ENCODE data around the gene ERAP2.
"Not testable (repeated sequence)": the region's sequence is repeated elsewhere in the genome, so short reads cannot be mapped to it uniquely, and the experiment has no call there.

The ERAP2 gene

DNA sequence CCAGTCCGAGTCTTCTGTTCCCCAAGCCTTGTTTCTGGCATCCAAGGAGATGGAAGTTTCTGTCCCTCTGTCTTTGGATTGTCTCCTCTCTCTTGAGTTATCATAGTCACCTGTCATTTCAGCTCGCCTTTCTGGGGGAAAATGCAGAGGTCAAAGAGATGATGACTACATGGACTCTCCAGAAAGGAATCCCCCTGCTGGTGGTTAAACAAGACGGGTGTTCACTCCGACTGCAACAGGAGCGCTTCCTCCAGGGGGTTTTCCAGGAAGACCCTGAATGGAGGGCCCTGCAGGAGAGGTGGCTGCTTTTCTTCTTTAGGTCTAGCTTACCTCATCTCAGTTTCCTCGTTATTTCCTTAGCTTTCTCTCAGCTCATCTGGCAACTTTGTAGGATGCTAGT, 25.1 kb downstream of the ERAP2 start:
- no peak for DNase-seq (ENCODE audit: low read depth)

DNA sequence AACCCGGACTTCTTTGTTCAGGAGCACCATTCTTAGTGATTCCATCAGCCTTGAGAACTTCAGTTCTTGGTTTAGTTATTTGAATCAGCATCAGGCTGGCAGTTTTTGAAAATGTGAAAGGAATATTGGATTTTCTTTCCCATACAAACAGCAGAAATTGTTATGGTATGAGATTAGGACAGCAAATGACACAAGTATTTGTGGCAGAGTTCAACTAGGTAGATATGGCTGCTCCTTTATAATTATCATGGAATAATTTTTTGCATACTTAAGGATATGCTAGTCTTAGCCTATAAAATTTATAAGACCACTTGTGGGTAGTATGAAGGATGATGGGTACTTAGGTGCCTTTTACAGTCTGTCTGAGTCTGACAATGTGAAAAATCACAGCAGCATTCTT, 25.5 kb downstream of the ERAP2 start:
- no peak for DNase-seq (ENCODE audit: low read depth)

DNA sequence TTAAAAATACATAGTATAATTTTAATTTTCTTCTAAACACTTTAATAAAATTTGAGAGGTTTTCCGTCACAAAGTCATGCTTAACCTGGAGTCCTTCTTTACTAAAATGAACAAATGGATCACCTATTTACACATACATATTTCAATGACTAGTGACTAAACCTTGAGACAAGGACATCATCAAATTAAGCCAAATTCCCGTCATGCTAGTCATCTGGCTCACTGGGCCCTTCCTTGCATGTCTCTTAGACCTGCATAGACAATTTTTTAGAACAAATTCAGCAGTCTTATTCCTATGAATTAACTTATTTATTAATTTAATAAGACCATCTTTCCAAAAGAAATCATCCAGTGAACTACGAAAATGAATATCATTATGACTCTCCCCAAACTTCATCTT, 26.6 kb downstream of the ERAP2 start:
- no peak for DNase-seq (ENCODE audit: low read depth)

DNA sequence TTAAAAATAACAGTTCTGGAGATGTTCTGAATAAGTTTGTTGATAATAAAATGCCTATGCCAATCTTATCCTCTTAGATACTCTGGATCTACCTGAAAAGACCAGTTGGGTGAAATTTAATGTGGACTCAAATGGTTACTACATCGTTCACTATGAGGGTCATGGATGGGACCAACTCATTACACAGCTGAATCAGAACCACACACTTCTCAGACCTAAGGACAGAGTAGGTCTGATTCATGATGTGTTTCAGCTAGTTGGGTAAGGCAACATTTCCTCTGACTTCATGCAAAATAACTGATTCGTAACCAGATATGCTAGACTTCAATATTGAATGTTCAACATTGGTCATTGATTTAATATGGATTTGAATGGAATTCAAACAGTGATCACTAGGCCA, 27.0 kb downstream of the ERAP2 start:
- no peak for DNase-seq (ENCODE audit: low read depth)

DNA sequence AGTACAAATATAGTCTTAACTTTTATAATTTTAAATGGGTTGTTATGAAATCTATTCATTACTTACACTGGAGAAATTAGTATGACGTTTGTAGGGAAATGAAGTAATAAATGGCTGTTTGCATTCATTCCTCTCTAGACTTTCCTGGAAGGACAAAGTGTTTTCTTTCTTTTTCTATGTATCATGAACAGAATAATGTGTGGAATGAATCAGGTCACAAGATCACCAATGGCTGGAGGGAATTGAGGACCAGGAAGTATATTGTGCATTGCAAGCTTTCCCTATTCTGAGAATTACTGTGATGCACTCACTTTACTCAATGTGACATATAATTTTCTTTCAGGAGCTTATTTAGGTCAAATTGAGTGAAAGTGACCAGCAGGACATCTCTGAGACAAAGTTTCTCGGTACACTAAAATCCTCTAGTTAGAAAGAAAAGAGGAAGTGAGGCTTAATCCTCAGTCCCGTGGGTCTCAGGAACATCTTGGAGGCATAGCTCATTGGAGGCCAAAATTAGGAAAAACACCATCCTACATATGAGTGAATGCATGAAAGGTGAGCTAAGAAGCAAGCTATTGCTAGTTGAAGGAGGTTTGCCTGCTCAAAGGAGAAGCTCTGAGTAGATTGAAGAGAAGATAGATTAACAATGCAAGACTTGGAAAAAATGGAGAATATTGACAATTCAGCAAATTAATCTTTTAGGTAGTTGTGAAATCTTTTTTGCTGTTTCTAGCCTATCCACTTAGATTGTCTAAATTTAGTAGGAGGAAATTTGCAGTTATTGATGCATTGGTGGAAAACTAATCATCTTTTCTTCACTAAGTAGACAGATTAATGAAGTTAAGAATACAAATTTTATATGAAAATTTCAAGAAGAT, 28.0 kb downstream of the ERAP2 start:
- DNase-seq (ENCODE audit: low read depth) = no peak

DNA sequence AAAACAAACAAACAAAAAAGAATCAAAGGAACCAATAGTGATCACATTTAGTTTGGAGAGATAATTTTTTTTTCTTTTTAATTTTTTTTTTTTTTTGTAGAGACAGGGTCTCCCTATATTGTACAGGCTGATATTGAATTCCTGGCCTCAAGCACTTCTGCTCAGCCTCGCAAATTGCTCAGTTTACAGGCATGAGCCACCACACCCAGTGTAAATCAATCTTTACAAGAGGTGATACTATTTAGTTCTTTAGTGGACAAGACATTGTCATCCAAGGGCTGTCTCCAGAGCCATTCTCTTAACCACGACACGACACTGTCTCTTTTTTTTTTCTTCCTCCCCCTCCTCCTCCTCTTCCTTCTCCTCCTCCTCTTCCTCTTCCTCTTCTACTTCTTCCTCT, 29.6 kb downstream of the ERAP2 start:
- no peak for DNase-seq (ENCODE audit: low read depth)

DNA sequence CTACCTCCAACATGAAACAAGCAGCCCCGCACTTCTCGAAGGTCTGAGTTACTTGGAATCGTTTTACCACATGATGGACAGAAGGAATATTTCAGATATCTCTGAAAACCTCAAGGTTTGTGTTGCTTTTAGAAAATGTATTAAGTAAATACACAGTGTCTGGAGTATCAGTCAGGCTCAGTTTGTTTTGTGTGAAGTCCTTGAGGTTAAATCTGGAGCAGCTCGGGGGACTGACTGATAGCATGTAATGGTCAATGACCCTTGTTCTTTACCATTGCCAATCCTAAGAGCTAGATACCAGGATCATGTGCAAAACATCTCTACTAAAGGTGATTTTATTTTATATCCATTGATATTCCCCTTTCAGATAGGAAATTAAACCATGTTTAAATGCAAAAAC, 32.7 kb downstream of the ERAP2 start:
- DNase-seq (ENCODE audit: low read depth) = no peak

DNA sequence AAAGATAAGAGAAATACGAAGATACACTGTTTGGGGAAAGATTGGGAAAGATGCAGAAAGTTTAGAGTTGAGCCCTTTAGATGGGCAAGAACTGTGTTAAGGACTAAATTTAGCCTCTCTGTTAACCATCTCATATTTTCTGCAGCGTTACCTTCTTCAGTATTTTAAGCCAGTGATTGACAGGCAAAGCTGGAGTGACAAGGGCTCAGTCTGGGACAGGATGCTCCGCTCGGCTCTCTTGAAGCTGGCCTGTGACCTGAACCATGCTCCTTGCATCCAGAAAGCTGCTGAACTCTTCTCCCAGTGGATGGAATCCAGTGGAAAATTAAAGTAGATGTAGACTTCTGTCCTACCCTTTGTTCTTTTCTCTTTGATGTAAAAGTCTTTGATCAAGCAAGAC, 33.1 kb downstream of the ERAP2 start:
- no peak for DNase-seq (ENCODE audit: low read depth)

DNA sequence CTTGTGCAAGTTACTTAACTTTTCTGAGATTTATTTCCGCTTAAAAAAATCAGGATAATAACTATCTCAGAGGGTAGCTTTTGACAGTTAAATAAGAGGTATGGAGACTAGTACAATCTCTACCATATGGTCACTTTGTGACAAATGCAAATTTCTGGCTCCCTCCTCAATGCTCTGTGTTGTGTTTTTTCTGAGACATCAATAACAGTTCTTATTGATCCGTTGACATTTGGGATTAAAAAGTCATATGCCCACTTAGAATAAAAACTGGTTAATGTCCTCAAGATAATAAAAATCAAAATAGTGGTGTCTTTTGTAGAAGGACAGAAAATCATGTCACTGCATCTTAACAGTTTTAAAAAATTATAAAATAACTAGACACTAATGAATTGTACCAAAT, 34.8 kb downstream of the ERAP2 start:
- DNase-seq (ENCODE audit: low read depth) = no peak

DNA sequence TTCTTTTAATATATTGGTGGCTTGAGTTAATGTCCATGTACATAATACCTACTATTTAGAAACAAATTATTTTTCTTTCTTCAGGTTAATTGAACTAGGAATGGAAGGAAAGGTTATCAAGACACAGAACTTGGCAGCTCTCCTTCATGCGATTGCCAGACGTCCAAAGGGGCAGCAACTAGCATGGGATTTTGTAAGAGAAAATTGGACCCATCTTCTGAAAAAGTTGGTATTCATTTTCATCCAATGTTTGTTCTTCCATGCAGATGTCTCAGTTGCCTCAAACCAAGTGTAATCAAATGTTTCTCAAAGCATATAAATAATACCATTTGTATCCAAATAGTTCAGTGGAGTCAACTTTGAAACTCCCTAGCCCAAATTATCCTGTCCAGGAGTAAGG, 36.9 kb downstream of the ERAP2 start:
- DNase-seq (ENCODE audit: low read depth) = no peak

DNA sequence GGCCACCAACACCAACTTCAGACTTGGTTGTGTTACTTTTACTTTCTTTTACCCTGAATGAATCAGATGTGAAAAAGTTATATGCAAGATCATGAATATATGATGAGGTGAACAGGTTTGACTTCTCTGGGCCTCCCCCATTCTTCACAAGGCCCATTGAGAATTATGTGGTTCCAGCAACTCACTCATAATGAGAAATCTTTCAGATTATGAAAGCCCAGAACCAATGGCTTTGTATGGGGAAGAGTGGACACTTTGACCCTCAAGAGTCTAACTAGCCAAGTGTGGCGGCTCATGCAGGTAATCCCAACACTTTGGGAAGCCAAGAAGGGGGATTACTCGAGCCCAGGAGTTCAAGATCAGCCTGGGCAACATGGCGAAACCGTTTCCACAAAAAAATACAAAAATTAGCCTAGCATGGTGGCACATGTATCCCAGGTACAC, 43.5 kb downstream of the ERAP2 start:
- no peak for DNase-seq (ENCODE audit: low read depth)

DNA sequence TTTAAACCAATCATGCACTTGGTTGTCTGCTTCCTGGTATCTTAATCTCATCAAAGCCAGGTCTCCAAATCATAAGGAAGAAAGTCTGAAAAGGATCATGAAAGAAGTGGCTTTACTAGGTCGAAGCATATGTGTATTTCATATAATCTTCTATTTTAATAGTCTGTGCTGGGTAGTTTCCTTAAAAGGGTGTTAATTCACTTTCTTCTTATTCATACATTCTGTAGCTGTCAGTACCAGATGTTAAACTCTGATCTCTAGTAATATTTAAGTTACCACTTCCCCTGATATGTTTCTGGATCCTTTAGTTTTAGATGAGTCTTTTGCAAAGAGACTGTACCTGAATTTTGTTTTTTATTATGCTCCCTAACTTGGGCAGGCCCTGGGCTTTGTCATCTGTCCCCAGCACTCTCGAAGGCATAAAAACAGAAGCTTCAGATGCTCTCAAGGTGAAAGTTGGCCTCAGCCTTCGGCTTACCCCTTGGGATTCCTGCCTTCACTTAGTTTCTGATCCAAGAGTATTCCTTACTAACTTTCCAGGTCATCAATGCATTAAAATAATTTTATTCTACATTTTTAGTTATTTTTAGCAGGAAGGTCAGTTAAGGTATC, 44.5 kb downstream of the ERAP2 start:
- no peak for DNase-seq (ENCODE audit: low read depth)

DNA sequence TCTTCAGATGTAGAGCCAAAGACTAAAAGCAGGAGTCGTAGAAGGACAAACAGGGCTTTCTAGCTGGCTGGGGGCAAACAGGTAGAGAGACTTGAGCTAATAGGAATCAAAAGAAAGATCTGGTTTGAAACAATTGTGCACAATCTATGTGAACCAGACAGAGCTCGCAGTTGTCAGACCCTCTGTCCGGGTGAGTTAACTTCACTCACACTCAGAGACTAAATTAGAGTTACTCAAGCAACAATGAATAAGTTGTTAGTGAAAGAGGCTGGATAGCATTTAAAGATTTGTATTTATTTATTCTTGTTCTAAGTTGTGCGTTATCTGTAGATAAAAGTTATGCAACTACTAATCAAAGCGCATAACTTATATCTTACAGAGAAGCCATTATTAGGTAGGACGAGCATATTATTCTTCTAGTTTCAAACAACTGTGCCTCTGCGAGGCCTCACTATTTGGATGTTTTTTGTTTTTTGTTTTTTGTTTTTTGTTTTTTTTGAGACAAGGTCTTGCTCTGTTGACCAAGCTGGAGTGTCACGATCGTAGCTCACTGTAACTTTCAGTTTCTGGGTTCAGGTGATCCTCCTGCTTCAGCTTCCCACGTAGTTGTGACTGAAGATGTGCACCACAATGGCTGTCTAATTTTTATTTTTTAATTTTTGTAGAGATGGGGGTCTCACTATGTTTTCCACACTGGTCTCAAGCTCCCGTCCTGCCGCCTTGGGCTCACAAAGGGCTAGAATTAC, 46.4 kb downstream of the ERAP2 start:
- no peak for DNase-seq (ENCODE audit: low read depth)

DNA sequence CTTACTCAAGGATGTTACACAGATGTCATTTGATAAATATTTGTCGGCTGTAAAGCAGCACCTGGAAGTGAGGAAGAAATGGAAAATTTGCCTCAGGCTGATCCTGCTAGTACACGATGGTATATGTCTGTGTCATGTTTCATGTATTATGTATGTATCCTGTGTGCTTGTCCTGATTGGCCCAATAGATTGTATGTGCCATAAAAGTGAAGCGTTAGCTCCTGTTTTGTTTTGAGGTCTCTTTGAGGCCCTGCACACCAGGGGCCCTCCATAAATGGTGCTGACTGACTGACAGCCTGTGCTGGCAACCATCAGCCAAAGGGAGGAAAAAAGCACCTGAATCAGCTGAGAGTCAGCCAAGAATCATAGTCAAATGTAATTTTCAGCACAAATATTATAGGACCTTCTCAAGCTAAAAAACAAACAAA, 47.7 kb downstream of the ERAP2 start:
- no peak for DNase-seq (ENCODE audit: low read depth)

DNA sequence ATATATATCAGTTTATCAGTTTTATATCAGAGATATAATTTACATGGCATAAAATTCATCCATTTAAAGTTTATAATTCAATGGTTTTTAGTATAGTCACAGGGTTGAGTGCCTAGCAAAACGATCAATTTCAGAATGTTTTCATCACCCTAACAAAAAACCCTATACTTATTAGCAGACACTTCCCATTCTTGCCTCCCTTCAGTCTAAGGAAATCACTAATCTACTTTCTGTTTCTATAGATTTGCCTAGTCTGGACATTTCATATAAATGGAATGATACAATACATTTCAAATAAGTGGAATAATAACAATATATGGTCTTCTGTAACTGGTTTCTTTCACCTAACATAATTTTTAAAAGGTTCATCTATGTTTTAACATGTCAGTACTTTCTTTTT, 50.0 kb downstream of the ERAP2 start:
- DNase-seq (ENCODE audit: low read depth) = no peak

DNA sequence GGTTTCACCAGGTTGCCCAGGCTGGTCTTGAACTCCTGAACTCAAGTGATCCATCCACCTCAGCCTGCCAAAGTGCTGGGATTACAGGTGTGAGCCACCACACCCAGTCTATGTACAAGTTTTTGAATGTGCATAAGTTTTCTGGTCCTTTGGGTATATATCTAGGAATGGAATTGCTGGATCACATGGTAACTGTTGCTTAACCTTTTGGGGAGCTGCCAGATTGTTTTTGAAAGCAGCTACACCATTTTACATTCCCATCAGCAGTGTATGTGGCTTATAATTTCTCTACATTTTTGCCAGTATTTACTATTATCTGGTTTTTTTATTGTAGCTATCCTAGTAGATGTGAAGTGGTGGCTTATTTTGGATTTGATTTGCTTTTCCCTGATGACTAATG, 50.7 kb downstream of the ERAP2 start:
- DNase-seq (ENCODE audit: low read depth) = no peak

DNA sequence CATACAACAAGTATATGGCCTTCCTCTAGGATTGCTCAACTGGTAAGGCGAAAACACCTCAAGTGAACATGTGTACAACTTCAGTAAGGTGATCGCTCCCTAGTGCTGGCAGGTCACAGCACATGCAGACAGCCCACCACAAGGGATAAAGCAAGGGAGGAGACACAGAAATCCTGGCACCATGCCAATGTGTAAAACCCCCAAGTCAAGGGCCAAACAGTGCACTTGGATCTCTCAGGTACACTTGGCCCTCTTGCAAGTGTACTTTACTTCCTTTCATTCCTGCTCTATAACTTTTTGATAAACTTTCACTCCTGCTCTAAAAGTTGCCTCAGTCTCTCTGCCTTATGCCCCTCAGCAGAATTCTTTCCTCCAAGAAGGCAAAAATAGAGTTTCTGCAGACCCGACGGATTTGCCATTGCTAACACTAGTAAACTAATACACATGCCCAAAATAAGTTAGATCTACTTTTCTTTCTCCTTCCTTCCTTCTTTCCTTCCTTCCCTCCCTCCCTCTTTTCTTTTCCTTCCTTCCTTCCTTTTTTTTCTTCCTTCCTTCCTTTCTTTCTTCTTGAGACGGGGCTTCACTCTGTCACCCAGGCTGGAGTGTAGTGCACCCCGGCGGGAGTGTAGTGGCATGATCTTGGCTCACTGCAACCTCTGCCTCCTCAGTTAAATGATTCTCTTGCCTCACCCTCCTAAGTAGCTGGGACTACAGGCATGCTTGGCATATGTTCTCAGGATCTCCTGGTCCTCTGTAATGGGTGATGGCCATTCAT, 52.8 kb downstream of the ERAP2 start:
- DNase-seq (ENCODE audit: low read depth) = no peak

DNA sequence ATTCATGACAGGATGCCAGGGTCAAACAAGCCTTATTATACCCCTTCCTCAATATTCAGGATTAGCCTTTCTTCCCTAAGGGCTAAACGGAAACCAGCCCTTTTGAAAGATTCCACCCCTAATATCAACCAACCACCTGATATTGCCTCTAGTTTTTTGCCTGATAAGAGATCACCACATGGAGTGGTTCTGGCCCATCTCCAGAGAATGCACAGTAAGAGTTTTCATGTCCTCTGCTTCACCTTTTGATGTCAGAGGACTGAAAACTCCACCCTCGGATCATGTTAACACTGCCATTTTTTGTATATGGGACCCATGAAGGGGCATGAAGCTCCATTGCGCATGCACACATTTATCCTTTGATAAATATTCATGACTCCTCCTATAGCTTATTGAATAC, 53.8 kb downstream of the ERAP2 start:
- no peak for DNase-seq (ENCODE audit: low read depth)

DNA sequence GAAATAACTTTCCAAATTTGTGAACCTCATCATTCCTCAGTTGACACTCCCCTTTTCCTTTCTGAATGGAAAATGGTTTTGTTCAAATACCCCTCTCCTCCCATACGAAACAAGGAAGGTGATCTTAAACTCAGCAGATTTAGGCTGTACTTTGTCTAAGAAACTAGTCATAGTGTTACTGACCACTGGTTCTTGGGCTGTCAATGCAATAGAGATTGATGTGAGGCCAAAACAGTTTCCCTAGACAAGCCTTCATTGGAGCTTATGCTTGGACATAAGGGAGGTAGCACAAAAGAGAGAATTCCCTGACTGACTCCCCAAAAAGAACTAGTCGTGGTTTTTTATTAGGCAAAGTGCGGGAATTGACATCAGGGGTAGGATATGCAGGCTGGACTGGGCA, 54.3 kb downstream of the ERAP2 start:
- DNase-seq (ENCODE audit: low read depth) = no peak

DNA sequence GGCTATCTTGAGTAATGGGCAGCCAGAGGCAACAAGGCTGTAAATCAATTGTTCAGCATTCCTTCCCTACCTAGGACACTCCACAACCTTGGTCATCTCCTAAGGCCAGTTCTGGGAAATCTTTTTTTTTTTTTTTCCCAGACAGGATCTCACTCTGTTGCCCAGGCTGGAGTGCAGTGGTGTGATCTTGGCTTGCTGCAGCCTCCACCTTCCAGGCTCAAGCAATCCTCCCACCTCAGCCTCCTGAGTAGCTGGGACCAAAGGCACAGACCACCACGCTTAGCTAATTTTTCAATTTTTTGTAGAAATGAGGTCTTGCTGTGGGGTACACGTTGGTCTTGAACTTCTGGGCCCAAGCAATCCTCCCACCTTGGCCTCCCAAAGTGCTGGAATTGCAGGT, 54.7 kb downstream of the ERAP2 start:
- DNase-seq (ENCODE audit: low read depth) = not testable (repeated sequence)

DNA sequence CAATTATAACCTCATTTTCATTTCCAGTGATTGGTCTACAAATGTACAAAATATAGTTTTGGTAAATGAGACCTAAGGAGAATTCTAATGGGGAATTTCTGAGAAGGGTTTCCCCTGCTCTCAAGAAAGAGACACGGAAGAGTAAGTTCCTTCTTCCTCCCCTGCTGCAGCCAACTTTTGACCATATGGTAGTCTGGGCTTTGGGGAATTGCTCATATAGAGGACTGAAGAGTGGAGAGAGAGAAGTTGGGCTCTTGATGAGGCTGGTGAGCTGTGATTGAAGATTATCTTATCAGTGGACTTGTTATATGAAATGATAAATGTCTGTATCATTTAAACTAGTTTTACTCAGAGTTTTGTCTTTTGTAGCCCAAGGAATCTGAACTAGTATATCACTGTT, 55.3 kb downstream of the ERAP2 start:
- no peak for DNase-seq (ENCODE audit: low read depth)

DNA sequence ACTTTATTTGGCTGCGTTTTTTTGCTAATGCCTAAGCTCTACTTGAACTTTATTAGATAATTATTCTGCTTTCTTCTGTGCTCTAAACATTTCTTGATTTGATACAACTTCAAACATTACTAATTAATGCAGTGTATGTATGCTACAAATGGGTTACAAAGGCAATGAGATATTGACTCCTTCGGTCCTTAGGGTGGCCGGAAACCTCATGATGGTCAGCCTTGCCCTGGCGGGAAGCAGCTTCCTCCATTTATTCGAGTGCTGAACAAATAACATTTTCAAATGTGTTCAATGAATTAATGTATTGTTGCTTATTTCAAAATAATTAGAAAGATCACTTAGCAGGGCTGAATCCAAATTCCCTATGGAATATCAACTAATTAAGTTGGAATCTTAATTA, 55.7 kb downstream of the ERAP2 start:
- no peak for DNase-seq (ENCODE audit: low read depth)

Measured in activated T-cell treated with anti-CD3 and anti-CD28 coated beads for 48 hours (primary cell).